NOMO-1 treated with DMSO at 0.1 percent for 48 hours (cell line): ENCODE measurements around the gene PLEKHF1.
"Not testable (repeated sequence)": the region's sequence is repeated elsewhere in the genome, so short reads cannot be mapped to it uniquely, and the experiment has no call there.

Experiments
- DNase-seq: peaks from one replicate; lab custom pipeline; 2025; ENCODE audit not compliant: unreplicated experiment; lab: John Stamatoyannopoulos, UW

PLEKHF1 gene

GRCh38 chr19:29663861-29664752 lies 1.2 kb upstream of the PLEKHF1 start:
- peak; percentile 1 for DNase-seq

GRCh38 chr19:29664753-29665214 lies 477 bp upstream of the PLEKHF1 start:
- DNase-seq: no peak

GRCh38 chr19:29665826-29666577 lies 741 bp downstream of the PLEKHF1 start:
- DNase-seq: no peak

GRCh38 chr19:29666578-29667386 lies 1.5 kb downstream of the PLEKHF1 start:
- DNase-seq: no peak

- DNase-seq: no peak
Observed at GRCh38 chr19:29667387-29667783, 2.1 kb downstream of the PLEKHF1 start.

GRCh38 chr19:29667901-29668341 lies 2.7 kb downstream of the PLEKHF1 start:
- no peak for DNase-seq

- DNase-seq: no peak
Observed at GRCh38 chr19:29668746-29669609, 3.7 kb downstream of the PLEKHF1 start.

GRCh38 chr19:29670255-29670654 lies 5.0 kb downstream of the PLEKHF1 start:
- DNase-seq: no peak

- DNase-seq: not testable (repeated sequence)
Observed at GRCh38 chr19:29671026-29671392, 5.7 kb downstream of the PLEKHF1 start.

GRCh38 chr19:29671393-29672160 lies 6.3 kb downstream of the PLEKHF1 start:
- no peak for DNase-seq

- no peak for DNase-seq
Observed at GRCh38 chr19:29672319-29672932, 7.2 kb downstream of the PLEKHF1 start.

- no peak for DNase-seq
Observed at GRCh38 chr19:29672933-29673336, 7.7 kb downstream of the PLEKHF1 start.

GRCh38 chr19:29673451-29674371 lies 8.4 kb downstream of the PLEKHF1 start:
- no peak for DNase-seq

GRCh38 chr19:29674374-29675119 lies 9.3 kb downstream of the PLEKHF1 start:
- DNase-seq: no peak

GRCh38 chr19:29675120-29675649 lies 9.9 kb downstream of the PLEKHF1 start:
- DNase-seq: no peak

- no peak for DNase-seq
Observed at GRCh38 chr19:29675650-29676186, 10.5 kb downstream of the PLEKHF1 start.

- DNase-seq: no peak
Observed at GRCh38 chr19:29676586-29676985, 11.3 kb downstream of the PLEKHF1 start.
